K562 (cell line): ENCODE data around the gene PLEKHG1. TPM values are rescaled to one million over a fixed set of nuclear protein-coding genes. Genes with fewer than 3 reads are reported as not detected.
A peak's percentile ranks its signal among the peaks of the same experiment; 100 is the strongest.

Experiments
- ELF2 ChIP-seq: fragments of 250-450 bp; sonication (Bioruptor Pico); IDR thresholded peaks from 2 replicates; pipeline ENCODE4 v1.5.0; 2021; ENCODE audit warnings: mild to moderate bottlenecking
- ELK3 ChIP-seq: fragments of 450-650 bp; formaldehyde crosslinking; IDR thresholded peaks from 2 replicates; pipeline ENCODE4 v1.4.0; 2020; ENCODE audit warnings: mild to moderate bottlenecking
- GABPA ChIP-seq: fragments of 200-800 bp; sonication (Bioruptor generic); conservative IDR thresholded peaks from 2 replicates; pipeline ENCODE4 v1.6.1; 2016; ENCODE audit warnings: low read depth, missing genetic modification characterization, missing compliant biosample characterization
- GATAD2A ChIP-seq: fragments of 450-650 bp; IDR thresholded peaks from 2 replicates; pipeline ENCODE4 v1.6.1; 2017
- HNRNPK ChIP-seq: fragments of 200-400 bp; formaldehyde crosslinking; IDR thresholded peaks from one replicate; pipeline ENCODE4 v1.6.1; 2018; ENCODE audit warnings: mild to moderate bottlenecking, low read depth, low read length; ENCODE audit not compliant: poor library complexity, severe bottlenecking
- MECOM ChIP-seq: fragments of 250-450 bp; sonication (Bioruptor Pico); IDR thresholded peaks from 2 replicates; pipeline ENCODE4 v1.8.0; 2022; ENCODE audit warnings: inconsistent platforms
- NFYB ChIP-seq: IDR thresholded peaks from 2 replicates; pipeline ENCODE4 v1.6.1; 2011; ENCODE audit warnings: mild to moderate bottlenecking, moderate library complexity; ENCODE audit not compliant: insufficient read length; ENCODE audit errors: extremely low read depth
- PML ChIP-seq: IDR thresholded peaks from 2 replicates; pipeline ENCODE4 v1.6.1; 2012; ENCODE audit warnings: low read length, inconsistent platforms
- POLR2H ChIP-seq: IDR thresholded peaks from 2 replicates; pipeline ENCODE4 v1.6.1; 2016; ENCODE audit warnings: missing genetic modification characterization, low read depth, mild to moderate bottlenecking, control low read depth, missing compliant biosample characterization, moderate library complexity
- TAL1 ChIP-seq: fragments of 450-650 bp; IDR thresholded peaks from 2 replicates; pipeline ENCODE4 v1.6.1; 2016; ENCODE audit warnings: mild to moderate bottlenecking
- TEAD1 ChIP-seq, 2 experiments: fragments of 450-650 bp in 1 of 2; sonication (generic) in 1 of 2; formaldehyde crosslinking; IDR thresholded peaks; 2 replicates each; pipeline versions ENCODE4 v1.4.0 to v1.8.0; 2020 to 2022; ENCODE audit warnings: mild to moderate bottlenecking in 2 of 2, missing genetic modification reagents in 1 of 2
- TSC22D4 ChIP-seq: fragments of 450-650 bp; IDR thresholded peaks from 2 replicates; pipeline ENCODE4 v1.6.1; 2016; ENCODE audit warnings: missing genetic modification characterization, missing biosample characterization, control low read depth
- U2AF2 ChIP-seq: fragments of 200-400 bp; formaldehyde crosslinking; optimal IDR thresholded peaks from 2 replicates; pipeline ENCODE3; 2017; ENCODE audit warnings: low read depth, mild to moderate bottlenecking, low read length
- ZHX1 ChIP-seq: fragments of 150-350 bp; conservative IDR thresholded peaks from 2 replicates; pipeline ENCODE4 v1.6.1; 2014; ENCODE audit warnings: low read length
- ZNF318 ChIP-seq, 2 experiments: fragments of 450-650 bp; IDR thresholded peaks; 2 replicates each; pipeline ENCODE4 v1.6.1; 2016; ENCODE audit warnings: mild to moderate bottlenecking in 2 of 2, borderline replicate concordance in 1 of 2, low read depth in 1 of 2, moderate library complexity in 1 of 2
- polyA plus RNA-seq, 8 experiments: library from polyadenylated mRNA; depleted of rRNA in 4 of 8; stranded (reverse) in 5 of 8; unstranded in 3 of 8; fragments of >200 nt; fragmentation: Nextera tagmentation in 2 of 8; fragmentation: Illumina TruSeq in 1 of 8; extraction: Ambion mirVana in 2 of 8; extraction: Trizol in 1 of 8; gene quantifications; 2 replicates each; pipeline versions ENCODE4 v1.2.1 to v1.2.3, GENCODE V29; 2011 to 2014; ENCODE audit warnings: inconsistent platforms in 1 of 8, missing spikeins in 1 of 8
- total RNA-seq, 7 experiments: library from RNA; depleted of rRNA in 6 of 7; stranded (reverse); fragments of >200 nt in 6 of 7; fragmentation: Illumina TruSeq in 2 of 7; extraction: Trizol in 2 of 7; gene quantifications; 2 replicates each; pipeline versions ENCODE4 v1.2.1 to v1.2.3, GENCODE V29; 2011 to 2021; ENCODE audit warnings: low replicate concordance in 1 of 7

Gene PLEKHG1
- total and polyA plus RNA-seq, 9 of the 15 experiments (the other 6 are each of a cell fraction or from before 2014, with no cell fraction given) = 0.03 to 0.16 (median 0.03) TPM; not detected in 6

DNA sequence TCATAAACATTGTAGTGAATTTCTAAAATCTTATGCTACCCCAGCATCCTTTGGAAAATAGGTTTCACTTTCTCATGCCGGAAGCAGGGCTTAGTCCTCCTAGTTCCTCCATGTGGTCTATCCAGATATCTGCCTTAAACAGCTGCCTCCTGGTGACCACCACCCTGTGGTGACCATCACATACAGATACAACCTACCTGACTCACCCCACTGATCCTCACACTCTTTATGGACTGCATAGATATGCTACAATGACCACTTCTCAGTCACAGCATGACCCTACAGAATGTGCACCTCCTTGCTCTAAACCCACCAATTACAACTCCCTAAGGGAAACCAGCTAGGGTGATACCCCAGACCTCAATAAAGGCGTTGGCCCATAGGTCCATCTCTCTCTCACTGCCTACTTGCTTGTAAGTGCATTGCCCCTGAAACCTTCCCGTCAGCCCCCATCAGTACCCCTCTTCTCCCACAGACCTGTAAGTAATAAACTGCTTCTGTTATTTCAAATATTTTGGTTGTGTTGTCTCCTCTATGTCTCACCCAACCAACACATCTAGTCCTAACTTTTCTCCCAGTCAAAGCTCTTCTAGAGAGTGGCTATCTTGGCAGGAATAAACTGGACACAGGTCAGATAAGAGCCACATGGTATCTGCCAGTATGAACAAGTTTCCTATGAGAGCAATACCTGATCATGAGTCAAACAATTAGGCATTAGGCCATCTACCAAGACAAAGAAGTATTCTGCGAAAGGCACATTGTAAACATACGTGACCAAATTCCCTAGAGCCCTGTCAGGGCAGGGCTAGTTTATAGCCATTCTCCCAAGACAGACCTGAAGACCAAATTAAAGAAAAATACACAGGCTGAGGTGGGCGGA, 39.4 kb upstream of the PLEKHG1 start (continued):
- TF ChIP-seq ZNF318 (IDR thresholded peaks at IDR 0.05; ENCODE audit: borderline replicate concordance in 1 of 2, low read depth in 1 of 2) (no peak), ELF2 (CRISPR knock-in tag) (no peak), TSC22D4 (tag) (no peak), GATAD2A (no peak), MECOM (CRISPR knock-in tag) (no peak), NFYB (no peak), GABPA (no peak; the same call in 1 of the 2 replicates), HNRNPK (no peak), POLR2H (tag) (no peak), U2AF2 (no peak), PML (peak; percentile 97), ZHX1 (no peak), TAL1 (peak; percentile 97), TEAD1 (CRISPR knock-in tag; IDR thresholded peaks at IDR 0.05) (no peak), ELK3 (CRISPR knock-in tag) (no peak)
